ENCODE results near the gene MTREX. TPM values are rescaled to one million over a fixed set of nuclear protein-coding genes. Genes with fewer than 3 reads are reported as not detected.

Gene MTREX
- total and polyA plus RNA-seq, 2 donors (not counting 1 experiment from before 2014, with no cell fraction given): 7.9 to 94.0 TPM

DNA sequence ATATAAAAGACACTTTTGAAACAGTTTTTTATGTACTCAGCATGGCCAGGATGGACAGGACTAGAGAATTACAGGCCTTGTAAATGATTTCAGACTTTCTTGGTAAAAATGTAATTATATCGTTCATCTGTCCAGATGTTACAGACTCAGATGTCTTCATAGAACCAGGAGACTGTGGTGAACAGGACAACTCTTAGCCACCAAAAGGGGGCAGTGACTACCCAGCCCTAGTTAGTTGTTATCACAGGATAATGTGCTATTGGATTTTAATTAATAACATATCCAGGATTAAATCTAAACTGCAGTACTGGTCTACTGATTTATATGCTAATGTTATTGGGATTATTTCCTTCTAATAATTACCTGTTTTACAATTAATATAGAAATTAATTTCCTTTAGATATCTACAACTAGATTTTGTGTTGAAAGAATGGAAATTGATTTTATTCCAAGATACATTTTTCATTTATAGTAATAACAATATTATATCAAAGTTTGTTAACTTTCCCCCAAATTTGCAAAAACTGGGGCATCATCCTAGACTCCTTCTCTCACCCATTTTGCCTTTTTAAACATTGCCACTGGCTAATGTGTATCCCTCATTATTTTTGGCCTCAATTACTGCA is 99.4 kb downstream of the MTREX start:
- Mint-ChIP-seq H3K27ac (no peak overlapping the region), H3K4me3 (no peak overlapping the region), H3K4me1 (no peaks in the 10 kb centered on the region), H3K27me3 (no peaks in the 10 kb centered on the region), H3K9me3 (ENCODE audit: insufficient read depth) (no peaks in the 10 kb centered on the region)
- CTCF ChIA-PET: interaction anchor here (1.2 to 1.6 kb wide), 3 partner anchors 11 to 794 kb away, joined by 3 to 8 read pairs (median 3); no protein-coding TSS in a partner anchor
- DNase-seq (peak; percentile 22), ATAC-seq (ENCODE audit: low read depth) (no peak)
- H3K36me3 ChIP-seq (replicated peaks in 1 of 2; ENCODE audit: control extremely low read depth in 1 of 2, control insufficient read depth in 1 of 2, extremely low read depth in 1 of 2, insufficient read depth in 2 of 2, low read length in 1 of 2): peaks cover 12 to 61% of the 10 kb centered on the region in 2 experiments
- H3K4me3 ChIP-seq (ENCODE audit: control extremely low read depth in 1 of 5, extremely low read depth in 1 of 5, insufficient read depth in 1 of 5, low read depth in 2 of 5, low read length in 4 of 5): no peak overlapping the region
- H4K20me1 ChIP-seq (ENCODE audit: control insufficient read depth, insufficient read depth, low read length, poor library complexity, severe bottlenecking): no peaks in the 10 kb centered on the region
- no peak overlapping the region for H2AFZ ChIP-seq (ENCODE audit: insufficient read depth, low read depth, low read length, poor library complexity, severe bottlenecking)
- H3K4me2 ChIP-seq (replicated peaks; ENCODE audit: low read depth, low read length, poor library complexity, severe bottlenecking): no peak overlapping the region
- H3K9ac ChIP-seq (ENCODE audit: low read length): no peak overlapping the region
- H3K79me2 ChIP-seq (ENCODE audit: control insufficient read depth, insufficient read depth, low read length): no peaks in the 10 kb centered on the region
- POLR2A ChIA-PET: no interaction called here
- no peak for TF ChIP-seq EZH2 (IDR thresholded peaks at IDR 0.05; ENCODE audit: borderline replicate concordance, insufficient read depth, low read depth, low read length, poor library complexity, severe bottlenecking)
- TF ChIP-seq, protein P1, sequence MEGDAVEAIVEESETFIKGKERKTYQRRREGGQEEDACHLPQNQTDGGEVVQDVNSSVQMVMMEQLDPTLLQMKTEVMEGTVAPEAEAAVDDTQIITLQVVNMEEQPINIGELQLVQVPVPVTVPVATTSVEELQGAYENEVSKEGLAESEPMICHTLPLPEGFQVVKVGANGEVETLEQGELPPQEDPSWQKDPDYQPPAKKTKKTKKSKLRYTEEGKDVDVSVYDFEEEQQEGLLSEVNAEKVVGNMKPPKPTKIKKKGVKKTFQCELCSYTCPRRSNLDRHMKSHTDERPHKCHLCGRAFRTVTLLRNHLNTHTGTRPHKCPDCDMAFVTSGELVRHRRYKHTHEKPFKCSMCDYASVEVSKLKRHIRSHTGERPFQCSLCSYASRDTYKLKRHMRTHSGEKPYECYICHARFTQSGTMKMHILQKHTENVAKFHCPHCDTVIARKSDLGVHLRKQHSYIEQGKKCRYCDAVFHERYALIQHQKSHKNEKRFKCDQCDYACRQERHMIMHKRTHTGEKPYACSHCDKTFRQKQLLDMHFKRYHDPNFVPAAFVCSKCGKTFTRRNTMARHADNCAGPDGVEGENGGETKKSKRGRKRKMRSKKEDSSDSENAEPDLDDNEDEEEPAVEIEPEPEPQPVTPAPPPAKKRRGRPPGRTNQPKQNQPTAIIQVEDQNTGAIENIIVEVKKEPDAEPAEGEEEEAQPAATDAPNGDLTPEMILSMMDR (IDR thresholded peaks at IDR 0.05): peak; percentile 47
- no peak overlapping the region for H3K27ac ChIP-seq (ENCODE audit: low read length in 2 of 2)
- intact Hi-C loops (cut with micrococcal nuclease): loop anchor here (1.0 kb wide), 1 partner anchor 284 kb away; no protein-coding TSS in a partner anchor
- no peaks in the 10 kb centered on the region for H3K27me3 ChIP-seq (replicated peaks in 1 of 4; ENCODE audit: control extremely low read depth in 1 of 4, control insufficient read depth in 3 of 4, insufficient read depth in 4 of 4, low read length in 3 of 4)
- no peaks in the 10 kb centered on the region for H3K4me1 ChIP-seq (ENCODE audit: control insufficient read depth in 2 of 2, insufficient read depth in 2 of 2, low read length in 2 of 2)
- WGBS (ENCODE audit: insufficient coverage): no CpG with 5 or more reads among the region's 1 CpG
- H3K9me3 ChIP-seq (ENCODE audit: control extremely low read depth in 1 of 3, control insufficient read depth in 2 of 3, insufficient read depth in 1 of 3, low read length in 2 of 3): no peaks in the 10 kb centered on the region

DNA sequence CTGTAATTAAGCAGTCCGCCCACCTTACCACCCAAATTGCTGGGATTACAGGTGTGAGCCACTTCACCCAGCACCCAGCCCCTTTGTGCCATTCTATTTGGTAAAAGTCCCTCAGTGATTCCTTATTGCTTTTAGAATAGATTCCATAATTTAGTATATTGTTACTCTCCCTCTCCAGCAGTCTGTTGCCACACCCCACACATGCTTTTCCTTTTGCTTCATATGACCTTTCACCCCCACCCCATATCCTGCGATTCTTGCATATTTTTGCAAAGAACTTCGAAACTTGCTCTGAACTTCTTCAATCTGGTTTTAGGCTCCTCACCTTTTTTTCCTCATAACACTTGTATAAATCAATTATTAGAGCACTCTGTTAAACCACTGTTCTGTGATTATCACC is 100.2 kb downstream of the MTREX start:
- Histone ChIP-seq H3K4me2 (replicated peaks; ENCODE audit: low read depth, low read length, poor library complexity, severe bottlenecking) (no peak overlapping the region), H3K9ac (ENCODE audit: low read length) (no peak overlapping the region), H3K4me3 (ENCODE audit: control extremely low read depth in 1 of 5, extremely low read depth in 1 of 5, insufficient read depth in 1 of 5, low read depth in 2 of 5, low read length in 4 of 5) (no peak overlapping the region), H3K9me3 (ENCODE audit: control extremely low read depth in 1 of 3, control insufficient read depth in 2 of 3, insufficient read depth in 1 of 3, low read length in 2 of 3) (no peaks in the 10 kb centered on the region), H2AFZ (ENCODE audit: insufficient read depth, low read depth, low read length, poor library complexity, severe bottlenecking) (no peak overlapping the region), H3K27ac (ENCODE audit: low read length in 2 of 2) (no peak overlapping the region), H4K20me1 (ENCODE audit: control insufficient read depth, insufficient read depth, low read length, poor library complexity, severe bottlenecking) (no peaks in the 10 kb centered on the region), H3K36me3 (replicated peaks in 1 of 2; ENCODE audit: control extremely low read depth in 1 of 2, control insufficient read depth in 1 of 2, extremely low read depth in 1 of 2, insufficient read depth in 2 of 2, low read length in 1 of 2) (peaks cover 10 to 62% of the 10 kb centered on the region in 2 experiments), H3K79me2 (ENCODE audit: control insufficient read depth, insufficient read depth, low read length) (no peaks in the 10 kb centered on the region), H3K4me1 (ENCODE audit: control insufficient read depth in 2 of 2, insufficient read depth in 2 of 2, low read length in 2 of 2) (no peaks in the 10 kb centered on the region), H3K27me3 (replicated peaks in 1 of 4; ENCODE audit: control extremely low read depth in 1 of 4, control insufficient read depth in 3 of 4, insufficient read depth in 4 of 4, low read length in 3 of 4) (no peaks in the 10 kb centered on the region)
- no peak for TF ChIP-seq EZH2 (IDR thresholded peaks at IDR 0.05; ENCODE audit: borderline replicate concordance, insufficient read depth, low read depth, low read length, poor library complexity, severe bottlenecking)
- TF ChIP-seq, protein P1 (IDR thresholded peaks at IDR 0.05): no peak
- ChIA-PET POLR2A (no interaction called here), CTCF (interaction anchor here (0.6 to 1.0 kb wide), 2 partner anchors 284 to 689 kb away, joined by 3 read pairs; no protein-coding TSS in a partner anchor)
- H3K27me3 Mint-ChIP-seq: no peaks in the 10 kb centered on the region
- no peak for DNase-seq
- no peak for ATAC-seq (ENCODE audit: low read depth)
- H3K4me1 Mint-ChIP-seq: no peaks in the 10 kb centered on the region
- intact Hi-C loops (cut with micrococcal nuclease): loop anchor here (1.0 kb wide), 1 partner anchor 283 kb away; no protein-coding TSS in a partner anchor
- H3K27ac Mint-ChIP-seq: no peak overlapping the region
- 100% methylated on average over 3 of the region's 3 CpGs for WGBS (ENCODE audit: insufficient coverage)
- no peak overlapping the region for H3K4me3 Mint-ChIP-seq
- H3K9me3 Mint-ChIP-seq (ENCODE audit: insufficient read depth): no peaks in the 10 kb centered on the region

Data from B cell (primary cell).